Measurements from ENCODE around the gene PGAP6. TPM values are rescaled to one million over a fixed set of nuclear protein-coding genes. Genes with fewer than 3 reads are reported as not detected.

PGAP6 gene
- polyA plus RNA-seq, 1 of the 3 experiments (the other 2 are of a cell fraction), result 133 TPM

DNA sequence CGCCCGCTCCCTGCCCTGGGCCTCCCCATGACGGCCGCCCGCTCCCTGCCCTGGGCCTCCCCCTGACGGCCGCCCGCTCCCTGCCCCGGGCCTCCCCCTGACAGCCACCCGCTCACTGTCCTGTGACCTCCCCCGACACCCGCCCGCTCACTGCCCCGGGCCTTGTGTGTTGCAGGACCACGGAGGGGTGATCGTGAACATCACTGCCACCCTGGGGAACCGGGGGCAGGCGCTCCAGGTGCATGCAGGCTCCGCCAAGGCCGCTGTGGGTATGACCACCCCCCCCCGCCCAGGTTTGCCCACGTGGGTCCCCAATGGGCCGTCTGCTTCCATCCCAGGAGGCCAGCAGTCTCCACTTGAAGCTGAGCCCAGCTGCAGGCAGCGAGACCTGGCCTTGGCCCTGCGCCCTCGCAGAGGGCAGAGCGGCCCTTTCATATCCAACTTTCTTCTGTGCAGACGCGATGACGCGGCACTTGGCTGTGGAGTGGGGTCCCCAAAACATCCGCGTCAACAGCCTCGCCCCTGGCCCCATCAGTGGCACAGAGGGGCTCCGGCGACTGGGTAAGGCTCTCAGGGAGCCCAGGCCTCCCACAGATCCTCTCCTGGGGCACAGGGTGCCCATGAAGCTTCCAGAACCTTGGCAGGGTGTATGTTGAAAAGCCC is 28.9 kb upstream of the PGAP6 start:
- Histone ChIP-seq H3K79me2 (ENCODE audit: insufficient read depth) (no peaks in the 10 kb centered on the region), H3K27me3 (ENCODE audit: insufficient read depth) (no peaks in the 10 kb centered on the region), H3K9ac (no peak overlapping the region), H2AFZ (ENCODE audit: low read depth) (no peak overlapping the region), H3K4me1 (ENCODE audit: control insufficient read depth in 1 of 2, insufficient read depth in 2 of 2, low read depth in 1 of 2, low read length in 1 of 2) (no peaks in the 10 kb centered on the region), H3K4me2 (no peak overlapping the region), H3K4me3 (ENCODE audit: low read depth in 2 of 2, low read length in 1 of 2) (no peak overlapping the region), H4K20me1 (ENCODE audit: insufficient read depth) (no peaks in the 10 kb centered on the region), H3F3A (replicated peaks; ENCODE audit: insufficient read depth) (no peaks in the 10 kb centered on the region), H3K9me2 (no peaks in the 10 kb centered on the region), H3K36me3 (replicated peaks in 1 of 2; ENCODE audit: control insufficient read depth in 1 of 2, insufficient read depth in 2 of 2, low read length in 1 of 2) (peaks cover 0 to 10% of the 10 kb centered on the region in 2 experiments), H3K27ac (ENCODE audit: low read depth in 2 of 2, low read length in 1 of 2) (no peak overlapping the region), H3K9me3 (no peaks in the 10 kb centered on the region)
- TF ChIP-seq EZH2phosphoT487 (IDR thresholded peaks at IDR 0.05; ENCODE audit: borderline replicate concordance, low read depth) (no peak), YY1 (IDR thresholded peaks at IDR 0.05; ENCODE audit: low read depth) (no peak), RFX5 (IDR thresholded peaks at IDR 0.05; ENCODE audit: low read length) (no peak), FOXM1 (IDR thresholded peaks at IDR 0.05; ENCODE audit: low read depth) (no peak), NFIC (IDR thresholded peaks at IDR 0.05; ENCODE audit: borderline replicate concordance) (no peak), JUND (IDR thresholded peaks at IDR 0.05) (no peak), TCF12 (IDR thresholded peaks at IDR 0.05) (no peak)
- TF ChIP-seq, protein P1, sequence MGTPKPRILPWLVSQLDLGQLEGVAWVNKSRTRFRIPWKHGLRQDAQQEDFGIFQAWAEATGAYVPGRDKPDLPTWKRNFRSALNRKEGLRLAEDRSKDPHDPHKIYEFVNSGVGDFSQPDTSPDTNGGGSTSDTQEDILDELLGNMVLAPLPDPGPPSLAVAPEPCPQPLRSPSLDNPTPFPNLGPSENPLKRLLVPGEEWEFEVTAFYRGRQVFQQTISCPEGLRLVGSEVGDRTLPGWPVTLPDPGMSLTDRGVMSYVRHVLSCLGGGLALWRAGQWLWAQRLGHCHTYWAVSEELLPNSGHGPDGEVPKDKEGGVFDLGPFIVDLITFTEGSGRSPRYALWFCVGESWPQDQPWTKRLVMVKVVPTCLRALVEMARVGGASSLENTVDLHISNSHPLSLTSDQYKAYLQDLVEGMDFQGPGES (IDR thresholded peaks at IDR 0.05; ENCODE audit: low read depth, low read length), result no peak
- TF ChIP-seq, protein P2, sequence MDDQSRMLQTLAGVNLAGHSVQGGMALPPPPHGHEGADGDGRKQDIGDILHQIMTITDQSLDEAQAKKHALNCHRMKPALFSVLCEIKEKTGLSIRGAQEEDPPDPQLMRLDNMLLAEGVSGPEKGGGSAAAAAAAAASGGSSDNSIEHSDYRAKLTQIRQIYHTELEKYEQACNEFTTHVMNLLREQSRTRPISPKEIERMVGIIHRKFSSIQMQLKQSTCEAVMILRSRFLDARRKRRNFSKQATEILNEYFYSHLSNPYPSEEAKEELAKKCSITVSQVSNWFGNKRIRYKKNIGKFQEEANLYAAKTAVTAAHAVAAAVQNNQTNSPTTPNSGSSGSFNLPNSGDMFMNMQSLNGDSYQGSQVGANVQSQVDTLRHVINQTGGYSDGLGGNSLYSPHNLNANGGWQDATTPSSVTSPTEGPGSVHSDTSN (IDR thresholded peaks at IDR 0.05), result no peak
- CTCF ChIA-PET, result no interaction called here
- DNase-seq, result no peak
- 97% methylated on average over 19 of the region's 36 CpGs for WGBS (ENCODE audit: low lambda C conversion rate)
- POLR2A ChIA-PET, result no interaction called here

GRCh38 chr16:407253-407652 is 25.5 kb upstream of the PGAP6 start:
- ChIA-PET POLR2A (no interaction called here), CTCF (no interaction called here)
- Histone ChIP-seq H3K27me3 (ENCODE audit: insufficient read depth) (no peaks in the 10 kb centered on the region), H3K79me2 (ENCODE audit: insufficient read depth) (peaks cover 10% of the 10 kb centered on the region), H2AFZ (ENCODE audit: low read depth) (no peak overlapping the region), H3K27ac (ENCODE audit: low read depth in 2 of 2, low read length in 1 of 2) (no peak overlapping the region), H3K9me2 (no peaks in the 10 kb centered on the region), H3K4me2 (no peak overlapping the region), H3K9ac (no peak overlapping the region), H3F3A (replicated peaks; ENCODE audit: insufficient read depth) (peaks cover 8% of the 10 kb centered on the region), H3K9me3 (no peaks in the 10 kb centered on the region), H3K4me1 (ENCODE audit: control insufficient read depth in 1 of 2, insufficient read depth in 2 of 2, low read depth in 1 of 2, low read length in 1 of 2) (no peaks in the 10 kb centered on the region), H4K20me1 (ENCODE audit: insufficient read depth) (no peaks in the 10 kb centered on the region), H3K36me3 (replicated peaks in 1 of 2; ENCODE audit: control insufficient read depth in 1 of 2, insufficient read depth in 2 of 2, low read length in 1 of 2) (peaks cover 0 to 10% of the 10 kb centered on the region in 2 experiments), H3K4me3 (ENCODE audit: low read depth in 2 of 2, low read length in 1 of 2) (no peak overlapping the region)
- WGBS (ENCODE audit: low lambda C conversion rate), result 83% methylated on average over 2 of the region's 16 CpGs
- no peak for DNase-seq
- TF ChIP-seq RAD21 (IDR thresholded peaks at IDR 0.05; ENCODE audit: low read length), result no peak
- no peak for TF ChIP-seq FOXJ3 (CRISPR knock-in tag; IDR thresholded peaks at IDR 0.05)
- TF ChIP-seq, protein P3, sequence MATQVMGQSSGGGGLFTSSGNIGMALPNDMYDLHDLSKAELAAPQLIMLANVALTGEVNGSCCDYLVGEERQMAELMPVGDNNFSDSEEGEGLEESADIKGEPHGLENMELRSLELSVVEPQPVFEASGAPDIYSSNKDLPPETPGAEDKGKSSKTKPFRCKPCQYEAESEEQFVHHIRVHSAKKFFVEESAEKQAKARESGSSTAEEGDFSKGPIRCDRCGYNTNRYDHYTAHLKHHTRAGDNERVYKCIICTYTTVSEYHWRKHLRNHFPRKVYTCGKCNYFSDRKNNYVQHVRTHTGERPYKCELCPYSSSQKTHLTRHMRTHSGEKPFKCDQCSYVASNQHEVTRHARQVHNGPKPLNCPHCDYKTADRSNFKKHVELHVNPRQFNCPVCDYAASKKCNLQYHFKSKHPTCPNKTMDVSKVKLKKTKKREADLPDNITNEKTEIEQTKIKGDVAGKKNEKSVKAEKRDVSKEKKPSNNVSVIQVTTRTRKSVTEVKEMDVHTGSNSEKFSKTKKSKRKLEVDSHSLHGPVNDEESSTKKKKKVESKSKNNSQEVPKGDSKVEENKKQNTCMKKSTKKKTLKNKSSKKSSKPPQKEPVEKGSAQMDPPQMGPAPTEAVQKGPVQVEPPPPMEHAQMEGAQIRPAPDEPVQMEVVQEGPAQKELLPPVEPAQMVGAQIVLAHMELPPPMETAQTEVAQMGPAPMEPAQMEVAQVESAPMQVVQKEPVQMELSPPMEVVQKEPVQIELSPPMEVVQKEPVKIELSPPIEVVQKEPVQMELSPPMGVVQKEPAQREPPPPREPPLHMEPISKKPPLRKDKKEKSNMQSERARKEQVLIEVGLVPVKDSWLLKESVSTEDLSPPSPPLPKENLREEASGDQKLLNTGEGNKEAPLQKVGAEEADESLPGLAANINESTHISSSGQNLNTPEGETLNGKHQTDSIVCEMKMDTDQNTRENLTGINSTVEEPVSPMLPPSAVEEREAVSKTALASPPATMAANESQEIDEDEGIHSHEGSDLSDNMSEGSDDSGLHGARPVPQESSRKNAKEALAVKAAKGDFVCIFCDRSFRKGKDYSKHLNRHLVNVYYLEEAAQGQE (IDR thresholded peaks at IDR 0.05; ENCODE audit: low read depth, low read length), result no peak
- TF ChIP-seq GATA2 (CRISPR knock-in tag; IDR thresholded peaks at IDR 0.05), result no peak
- TF ChIP-seq GABPA (IDR thresholded peaks at IDR 0.05; ENCODE audit: low read depth), result no peak
- TF ChIP-seq SMC3 (IDR thresholded peaks at IDR 0.05; ENCODE audit: low read depth, low read length), result no peak
- TF ChIP-seq, protein P1 (IDR thresholded peaks at IDR 0.05; ENCODE audit: low read depth, low read length), result no peak
- no peak for TF ChIP-seq RCOR1 (IDR thresholded peaks at IDR 0.05; ENCODE audit: low read length)
- TF ChIP-seq MXI1 (IDR thresholded peaks at IDR 0.05; ENCODE audit: low read depth, low read length), result no peak
- no peak for TF ChIP-seq FOSL2 (IDR thresholded peaks at IDR 0.05; ENCODE audit: borderline replicate concordance, low read depth)
- TF ChIP-seq RXRA (IDR thresholded peaks at IDR 0.05; ENCODE audit: borderline replicate concordance, low read depth), result no peak
- TF ChIP-seq ELF1 (IDR thresholded peaks at IDR 0.05), result no peak
- TF ChIP-seq SIN3A (IDR thresholded peaks at IDR 0.05; ENCODE audit: borderline replicate concordance, low read depth, low read length), result no peak
- no peak for TF ChIP-seq TAF1 (IDR thresholded peaks at IDR 0.05; ENCODE audit: borderline replicate concordance, low read depth, low read length)
- TF ChIP-seq MAX (IDR thresholded peaks at IDR 0.05; ENCODE audit: low read depth), result no peak

Measured in SK-N-SH (cell line).